Ishikawa (cell line): ENCODE results near the gene MEG3.

ENCODE experiments used
- CEBPB ChIP-seq: IDR thresholded peaks from 2 replicates; pipeline ENCODE4 v1.6.1; 2012
- CREB1 ChIP-seq: IDR thresholded peaks from 2 replicates; pipeline ENCODE4 v1.6.1; 2012; ENCODE audit warnings: low read depth
- EGR1 ChIP-seq: IDR thresholded peaks from 2 replicates; pipeline ENCODE4 v1.6.1; 2012
- EP300 ChIP-seq: IDR thresholded peaks from 2 replicates; pipeline ENCODE4 v1.6.1; 2012; ENCODE audit warnings: borderline replicate concordance
- FOXM1 ChIP-seq: IDR thresholded peaks from 2 replicates; pipeline ENCODE4 v1.6.1; 2012; ENCODE audit warnings: low read depth, borderline replicate concordance
- NFIC ChIP-seq: IDR thresholded peaks from 2 replicates; pipeline ENCODE4 v1.6.1; 2012
- RAD21 ChIP-seq: IDR thresholded peaks from 2 replicates; pipeline ENCODE4 v1.6.1; 2012; ENCODE audit warnings: low read depth
- TAF1 ChIP-seq: IDR thresholded peaks from 2 replicates; pipeline ENCODE4 v1.6.1; 2012; ENCODE audit warnings: low read depth, mild to moderate bottlenecking
- TCF12 ChIP-seq: IDR thresholded peaks from 2 replicates; pipeline ENCODE4 v1.6.1; 2012; ENCODE audit warnings: low read depth
- TEAD4 ChIP-seq: IDR thresholded peaks from 2 replicates; pipeline ENCODE4 v1.6.1; 2012
- YY1 ChIP-seq: IDR thresholded peaks from 2 replicates; pipeline ENCODE4 v1.6.1; 2012; ENCODE audit warnings: low read depth
- ZBTB7A ChIP-seq: IDR thresholded peaks from 2 replicates; pipeline ENCODE4 v1.6.1; 2012; ENCODE audit warnings: low read depth
- TF ChIP-seq, protein P1 (sequence below): IDR thresholded peaks from 2 replicates; pipeline ENCODE4 v1.6.1; 2012; ENCODE audit warnings: low read depth, mild to moderate bottlenecking
- TF ChIP-seq, protein P2 (sequence below): IDR thresholded peaks from 2 replicates; pipeline ENCODE4 v1.6.1; 2012
- TF ChIP-seq, protein P3 (sequence below): IDR thresholded peaks from 2 replicates; pipeline ENCODE4 v1.6.1; 2012

Gene MEG3

DNA sequence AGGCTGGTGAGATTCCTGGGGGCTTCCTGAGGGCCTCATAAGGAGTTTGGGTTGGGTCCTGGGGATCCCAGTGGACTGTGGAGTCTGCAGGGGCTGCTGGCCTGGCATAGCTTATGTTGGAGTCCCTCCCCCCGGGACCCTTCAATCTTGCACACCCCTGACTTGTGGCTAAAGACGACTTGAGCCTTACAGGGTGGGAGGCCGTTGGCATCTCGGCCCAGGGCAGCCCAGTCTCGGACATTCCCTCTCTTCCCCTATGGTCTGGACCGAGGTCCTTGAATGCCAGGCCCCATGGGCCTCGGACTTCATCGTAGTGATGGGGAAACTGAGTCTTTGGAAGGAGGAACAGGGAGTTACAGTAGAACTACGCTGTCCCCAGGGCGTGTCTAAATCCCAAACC lies 65.1 kb downstream of the MEG3 start:
- TF ChIP-seq TAF1, result no peak
- TF ChIP-seq TEAD4, result no peak
- TF ChIP-seq, protein P1, sequence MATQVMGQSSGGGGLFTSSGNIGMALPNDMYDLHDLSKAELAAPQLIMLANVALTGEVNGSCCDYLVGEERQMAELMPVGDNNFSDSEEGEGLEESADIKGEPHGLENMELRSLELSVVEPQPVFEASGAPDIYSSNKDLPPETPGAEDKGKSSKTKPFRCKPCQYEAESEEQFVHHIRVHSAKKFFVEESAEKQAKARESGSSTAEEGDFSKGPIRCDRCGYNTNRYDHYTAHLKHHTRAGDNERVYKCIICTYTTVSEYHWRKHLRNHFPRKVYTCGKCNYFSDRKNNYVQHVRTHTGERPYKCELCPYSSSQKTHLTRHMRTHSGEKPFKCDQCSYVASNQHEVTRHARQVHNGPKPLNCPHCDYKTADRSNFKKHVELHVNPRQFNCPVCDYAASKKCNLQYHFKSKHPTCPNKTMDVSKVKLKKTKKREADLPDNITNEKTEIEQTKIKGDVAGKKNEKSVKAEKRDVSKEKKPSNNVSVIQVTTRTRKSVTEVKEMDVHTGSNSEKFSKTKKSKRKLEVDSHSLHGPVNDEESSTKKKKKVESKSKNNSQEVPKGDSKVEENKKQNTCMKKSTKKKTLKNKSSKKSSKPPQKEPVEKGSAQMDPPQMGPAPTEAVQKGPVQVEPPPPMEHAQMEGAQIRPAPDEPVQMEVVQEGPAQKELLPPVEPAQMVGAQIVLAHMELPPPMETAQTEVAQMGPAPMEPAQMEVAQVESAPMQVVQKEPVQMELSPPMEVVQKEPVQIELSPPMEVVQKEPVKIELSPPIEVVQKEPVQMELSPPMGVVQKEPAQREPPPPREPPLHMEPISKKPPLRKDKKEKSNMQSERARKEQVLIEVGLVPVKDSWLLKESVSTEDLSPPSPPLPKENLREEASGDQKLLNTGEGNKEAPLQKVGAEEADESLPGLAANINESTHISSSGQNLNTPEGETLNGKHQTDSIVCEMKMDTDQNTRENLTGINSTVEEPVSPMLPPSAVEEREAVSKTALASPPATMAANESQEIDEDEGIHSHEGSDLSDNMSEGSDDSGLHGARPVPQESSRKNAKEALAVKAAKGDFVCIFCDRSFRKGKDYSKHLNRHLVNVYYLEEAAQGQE, result no peak
- no peak for TF ChIP-seq TCF12
- TF ChIP-seq ZBTB7A, result no peak
- TF ChIP-seq, protein P2, sequence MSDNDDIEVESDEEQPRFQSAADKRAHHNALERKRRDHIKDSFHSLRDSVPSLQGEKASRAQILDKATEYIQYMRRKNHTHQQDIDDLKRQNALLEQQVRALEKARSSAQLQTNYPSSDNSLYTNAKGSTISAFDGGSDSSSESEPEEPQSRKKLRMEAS, result no peak
- TF ChIP-seq YY1, result no peak
- TF ChIP-seq RAD21, result no peak
- TF ChIP-seq, protein P3, sequence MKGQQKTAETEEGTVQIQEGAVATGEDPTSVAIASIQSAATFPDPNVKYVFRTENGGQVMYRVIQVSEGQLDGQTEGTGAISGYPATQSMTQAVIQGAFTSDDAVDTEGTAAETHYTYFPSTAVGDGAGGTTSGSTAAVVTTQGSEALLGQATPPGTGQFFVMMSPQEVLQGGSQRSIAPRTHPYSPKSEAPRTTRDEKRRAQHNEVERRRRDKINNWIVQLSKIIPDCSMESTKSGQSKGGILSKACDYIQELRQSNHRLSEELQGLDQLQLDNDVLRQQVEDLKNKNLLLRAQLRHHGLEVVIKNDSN, result no peak
- no peak for TF ChIP-seq NFIC

DNA sequence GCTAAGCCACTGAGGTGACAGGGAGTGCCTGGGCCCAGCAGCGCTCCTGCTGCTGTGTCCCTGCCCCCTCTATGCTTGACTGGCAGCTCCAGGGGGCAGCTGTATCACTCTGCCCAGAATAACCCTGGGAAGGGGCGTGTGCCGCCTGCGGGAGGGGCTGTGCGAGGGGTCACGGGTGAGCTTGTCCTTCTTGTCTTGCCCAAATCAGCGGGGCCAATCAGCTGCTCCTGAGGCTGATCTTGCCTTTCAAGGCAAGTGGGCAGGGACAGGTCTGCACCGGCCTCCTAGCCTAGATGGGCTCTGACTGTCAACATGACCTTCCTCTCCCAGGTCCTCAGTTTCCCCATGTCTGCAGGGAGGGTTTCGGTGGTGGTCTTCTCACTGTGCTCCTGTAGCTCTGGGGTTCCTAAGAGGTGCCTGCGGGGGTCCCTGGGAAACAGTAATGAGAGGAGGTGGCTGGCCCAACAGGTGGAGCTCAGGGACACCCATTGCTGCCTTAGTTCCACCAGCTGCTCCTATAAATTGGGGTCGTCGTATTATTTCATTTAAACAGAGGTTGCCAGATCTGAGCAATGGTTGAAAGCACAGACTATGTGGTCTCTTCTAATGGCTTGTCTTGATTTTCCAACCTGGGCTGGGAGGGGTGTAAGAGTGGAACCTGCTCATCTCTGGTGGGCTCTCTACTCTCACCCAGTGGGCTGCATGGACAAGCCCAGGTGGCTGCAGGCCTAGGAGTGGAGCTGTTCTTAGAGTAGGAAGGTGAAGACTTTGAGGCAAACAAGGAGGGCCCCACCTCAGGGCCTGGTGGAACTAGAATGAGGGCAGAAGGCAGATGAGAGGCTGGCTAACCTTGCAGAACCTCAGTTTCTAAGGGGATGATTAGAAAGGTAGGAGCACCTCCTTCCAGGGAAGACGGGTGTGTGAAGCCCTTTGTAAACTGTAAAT lies 65.9 kb downstream of the MEG3 start:
- no peak for TF ChIP-seq YY1
- TF ChIP-seq ZBTB7A, result no peak
- TF ChIP-seq, protein P1, result no peak

DNA sequence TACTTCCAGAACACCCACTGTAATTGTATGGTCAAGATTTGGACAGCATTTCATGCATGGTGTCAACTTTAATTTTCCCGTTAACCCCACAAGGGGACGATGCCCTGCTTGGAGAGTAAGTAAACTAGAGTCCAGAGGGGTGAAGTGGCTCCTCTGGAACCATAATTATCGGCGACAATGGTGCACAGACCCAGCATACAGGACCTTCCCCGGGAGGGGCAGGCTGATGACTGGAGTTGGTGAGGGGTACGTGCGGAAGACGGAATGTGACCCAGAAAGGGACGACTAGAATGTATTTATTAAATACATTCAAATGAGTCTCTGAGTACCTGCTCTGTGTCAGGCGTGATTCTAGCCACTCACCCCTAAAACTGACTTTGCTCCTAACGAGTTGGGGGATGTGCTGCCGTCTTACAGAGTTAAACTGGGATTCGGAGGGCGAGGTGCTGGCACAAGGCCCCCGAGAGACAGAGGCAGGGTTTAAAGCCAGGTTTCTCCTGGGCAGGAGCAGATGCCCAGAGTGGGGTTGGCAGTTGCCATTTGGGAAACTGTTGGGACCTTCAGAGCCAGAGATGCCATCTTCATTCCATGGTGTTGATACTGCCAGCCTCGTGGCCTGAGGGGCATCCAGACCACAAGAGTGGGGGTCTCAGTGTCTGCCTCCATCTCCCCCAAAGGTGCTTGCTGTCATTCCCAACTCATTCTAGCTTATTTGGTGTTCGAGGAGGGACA lies 66.7 kb downstream of the MEG3 start:
- no peak for TF ChIP-seq NFIC
- TF ChIP-seq, protein P3, result no peak
- no peak for TF ChIP-seq EP300
- no peak for TF ChIP-seq TAF1
- TF ChIP-seq YY1, result no peak
- no peak for TF ChIP-seq TCF12
- TF ChIP-seq, protein P2, result no peak
- no peak for TF ChIP-seq ZBTB7A
- no peak for TF ChIP-seq RAD21
- TF ChIP-seq, protein P1, result no peak
- TF ChIP-seq TEAD4, result no peak
- TF ChIP-seq CREB1, result no peak
- no peak for TF ChIP-seq FOXM1
- no peak for TF ChIP-seq CEBPB
- TF ChIP-seq EGR1, result no peak

DNA sequence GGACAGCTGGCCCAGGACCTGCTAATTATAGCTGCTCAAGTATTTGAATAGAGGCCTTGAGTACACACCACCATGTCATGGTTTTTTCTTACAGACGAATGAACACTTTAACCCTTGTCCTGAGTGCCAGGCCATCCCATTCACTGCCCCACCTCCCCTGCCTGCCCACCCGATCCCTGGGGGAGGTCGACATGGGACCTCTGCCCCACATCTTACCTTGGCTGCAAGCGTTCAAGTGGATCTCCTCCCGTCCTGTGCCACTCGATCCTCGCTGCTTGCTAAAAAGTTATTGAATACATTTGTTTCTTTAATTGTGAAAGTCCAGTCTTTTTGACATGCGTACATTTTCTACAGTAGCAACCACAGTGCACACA lies 67.3 kb downstream of the MEG3 start:
- no peak for TF ChIP-seq TAF1
- TF ChIP-seq RAD21, result no peak

DNA sequence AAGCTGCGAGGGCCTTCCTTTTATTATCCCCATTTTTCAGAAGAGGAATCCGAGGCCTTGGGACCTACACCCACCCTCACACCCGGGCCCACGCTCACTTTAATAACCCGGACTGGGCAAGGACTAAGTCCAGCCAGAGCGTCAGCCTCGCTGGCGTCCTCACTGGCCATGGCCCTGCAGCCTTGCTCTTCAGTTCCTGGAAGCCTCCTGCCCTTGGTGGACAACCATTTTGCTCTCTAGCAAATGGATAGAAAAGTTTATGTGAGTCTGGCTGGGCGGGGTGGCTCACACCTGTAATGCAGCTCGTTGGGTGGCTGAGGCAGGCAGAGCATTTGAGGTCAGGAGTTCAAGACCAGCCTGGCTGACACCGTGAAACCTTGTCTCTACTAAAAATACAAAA lies 67.8 kb downstream of the MEG3 start:
- TF ChIP-seq, protein P3, result no peak
- no peak for TF ChIP-seq EGR1
- TF ChIP-seq FOXM1, result no peak
- TF ChIP-seq EP300, result no peak
- no peak for TF ChIP-seq RAD21
- TF ChIP-seq, protein P2, result no peak
- no peak for TF ChIP-seq TAF1
- TF ChIP-seq, protein P1, result no peak
- TF ChIP-seq NFIC, result no peak
- no peak for TF ChIP-seq TCF12
- TF ChIP-seq YY1, result no peak
- no peak for TF ChIP-seq TEAD4
- no peak for TF ChIP-seq ZBTB7A
- TF ChIP-seq CREB1, result no peak
- TF ChIP-seq CEBPB, result no peak
